ENCODE data around the gene TRIP6. TPM values are rescaled to one million over a fixed set of nuclear protein-coding genes. Genes with fewer than 3 reads are reported as not detected.
A peak's percentile ranks its signal among the peaks of the same experiment; 100 is the strongest.

The TRIP6 gene
- total RNA-seq, 3 donors from 2014 or later (not counting 1 experiment from before 2014, with no cell fraction given) = 1.1 to 3.5 (median 1.5) TPM

DNA sequence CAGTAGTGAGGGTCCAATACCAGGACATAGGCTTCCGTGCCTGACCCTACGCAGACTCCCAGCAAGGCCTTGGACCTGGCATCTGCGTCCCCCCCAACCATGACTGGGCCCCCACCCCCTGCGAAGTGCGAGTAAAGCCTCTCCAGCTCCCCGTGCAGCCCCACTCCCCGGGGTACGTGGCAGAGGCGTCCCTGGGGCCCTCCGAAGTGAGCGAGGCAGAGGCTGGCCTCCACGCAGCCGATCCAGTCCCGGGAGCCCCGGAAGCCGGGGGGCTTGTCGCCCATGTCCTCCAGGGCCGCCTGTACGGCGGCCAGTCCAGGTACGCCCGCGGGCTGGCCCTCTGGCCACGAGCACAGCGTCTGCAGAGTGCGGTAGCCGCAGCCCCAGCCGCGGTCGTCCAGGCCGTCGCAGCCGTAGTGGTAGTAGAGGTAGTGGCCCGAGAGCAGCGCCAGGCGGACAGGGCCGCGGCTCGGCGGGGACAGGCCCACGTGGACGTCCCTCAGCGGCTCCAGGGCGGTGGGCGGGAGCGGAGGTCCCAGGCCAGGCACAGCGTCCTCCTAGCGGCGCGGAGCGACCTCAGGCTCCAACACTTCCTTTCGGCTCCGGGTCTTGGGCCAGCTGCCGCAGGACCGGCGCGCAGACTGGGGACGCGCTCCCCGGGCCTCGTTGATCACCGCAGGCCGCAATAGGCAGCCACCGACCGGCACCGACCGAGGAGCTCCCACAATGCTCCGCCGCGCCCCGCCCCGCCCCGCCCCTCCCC, 22.0 kb downstream of the TRIP6 start, which contains the start of gene UFSP1:
TSS of gene UFSP1 (minus strand) at position 728 of the 763 bp plus-strand sequence. CDS start at position 284, 444 bp downstream.
- ATAC-seq = peak in 2 of 3 donors; percentile 52
- peaks cover 12 to 45% of the 10 kb centered on the region in 2 donors for H3K4me1 Mint-ChIP-seq
- 5% methylated on average over 67 of the region's 73 CpGs for WGBS (ENCODE audit: insufficient coverage)

DNA sequence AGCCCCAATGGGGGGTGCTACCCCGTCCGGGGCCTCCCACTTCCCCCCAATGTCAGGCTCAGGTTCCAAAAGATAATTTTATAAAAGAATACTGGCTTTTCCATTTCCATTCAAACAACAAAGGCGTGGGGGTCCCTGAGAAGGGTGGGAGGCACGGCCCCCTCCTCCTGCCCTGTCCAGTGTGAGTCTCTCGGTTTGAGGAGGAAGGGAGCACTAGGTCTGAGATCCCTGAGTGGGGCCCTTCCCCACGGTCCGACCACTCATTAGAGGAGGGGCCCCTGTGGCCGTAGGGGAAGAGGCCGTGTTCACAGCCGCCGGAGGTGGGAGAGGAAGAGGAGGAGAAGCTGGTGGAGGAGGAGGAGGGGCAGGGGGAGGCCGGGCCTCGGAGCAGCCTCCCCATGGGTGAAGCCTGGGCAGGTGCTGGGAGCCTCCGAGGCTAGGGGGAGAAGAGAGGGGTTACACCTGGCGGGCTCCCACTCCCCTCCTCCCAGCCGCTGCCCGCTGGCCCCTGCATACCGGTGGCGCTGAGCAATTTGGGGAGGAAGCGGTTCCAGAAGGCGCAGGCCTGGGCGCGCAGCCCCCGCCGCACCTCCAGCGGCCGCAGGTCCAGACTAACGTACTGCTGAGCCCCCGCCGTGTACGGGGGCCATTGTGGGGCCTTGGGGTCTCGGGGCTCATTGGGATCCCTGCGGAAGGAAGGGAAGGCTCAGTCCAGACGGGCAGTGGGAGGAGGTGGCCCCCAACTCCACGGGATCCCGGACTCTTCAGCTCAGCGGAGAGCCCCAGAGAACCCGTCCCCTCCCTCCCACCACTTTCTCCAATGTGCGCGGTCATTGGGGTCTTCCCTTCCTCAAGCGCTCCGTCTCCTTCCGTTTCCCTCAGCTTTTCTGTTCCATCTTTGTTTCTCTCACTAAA, 23.7 kb downstream of the TRIP6 start:
- H3K27me3 ChIP-seq (ENCODE audit: control insufficient read depth, insufficient read depth, low read length) = peaks cover 12% of the 10 kb centered on the region
- Mint-ChIP-seq H3K27ac (peak overlapping the region in 1 of 2 donors; percentile 82), H3K4me3 (peak overlapping the region; percentile 89), H3K36me3 (no peaks in the 10 kb centered on the region), H3K27me3 (ENCODE audit: low read depth in 2 of 2) (peaks cover 18 to 31% of the 10 kb centered on the region in 2 donors), H3K9me3 (no peaks in the 10 kb centered on the region), H3K4me1 (peaks cover 13 to 44% of the 10 kb centered on the region in 2 donors)
- H3K4me1 ChIP-seq (ENCODE audit: control insufficient read depth, insufficient read depth, low read length) = peaks cover 55% of the 10 kb centered on the region
- H3K36me3 ChIP-seq (ENCODE audit: control insufficient read depth, insufficient read depth, low read length) = peaks cover 22% of the 10 kb centered on the region
- no peaks in the 10 kb centered on the region for H3K9me3 ChIP-seq (ENCODE audit: control insufficient read depth, insufficient read depth, low read length)
- no peak for DNase-seq
- WGBS (ENCODE audit: insufficient coverage) = 8% methylated on average over 43 of the region's 43 CpGs
- TF ChIP-seq, protein P1, sequence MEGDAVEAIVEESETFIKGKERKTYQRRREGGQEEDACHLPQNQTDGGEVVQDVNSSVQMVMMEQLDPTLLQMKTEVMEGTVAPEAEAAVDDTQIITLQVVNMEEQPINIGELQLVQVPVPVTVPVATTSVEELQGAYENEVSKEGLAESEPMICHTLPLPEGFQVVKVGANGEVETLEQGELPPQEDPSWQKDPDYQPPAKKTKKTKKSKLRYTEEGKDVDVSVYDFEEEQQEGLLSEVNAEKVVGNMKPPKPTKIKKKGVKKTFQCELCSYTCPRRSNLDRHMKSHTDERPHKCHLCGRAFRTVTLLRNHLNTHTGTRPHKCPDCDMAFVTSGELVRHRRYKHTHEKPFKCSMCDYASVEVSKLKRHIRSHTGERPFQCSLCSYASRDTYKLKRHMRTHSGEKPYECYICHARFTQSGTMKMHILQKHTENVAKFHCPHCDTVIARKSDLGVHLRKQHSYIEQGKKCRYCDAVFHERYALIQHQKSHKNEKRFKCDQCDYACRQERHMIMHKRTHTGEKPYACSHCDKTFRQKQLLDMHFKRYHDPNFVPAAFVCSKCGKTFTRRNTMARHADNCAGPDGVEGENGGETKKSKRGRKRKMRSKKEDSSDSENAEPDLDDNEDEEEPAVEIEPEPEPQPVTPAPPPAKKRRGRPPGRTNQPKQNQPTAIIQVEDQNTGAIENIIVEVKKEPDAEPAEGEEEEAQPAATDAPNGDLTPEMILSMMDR (IDR thresholded peaks at IDR 0.05) = no peak
- peak overlapping the region; percentile 13 for H3K4me3 ChIP-seq (ENCODE audit: low read length)
- intact Hi-C loops (cut with micrococcal nuclease) = no loop called here
- H3K27ac ChIP-seq (ENCODE audit: low read length) = peak overlapping the region; percentile 16
- ATAC-seq = no peak

More for the DNA sequence above, 22.0 kb downstream of the TRIP6 start, which contains the start of gene UFSP1:
- intact Hi-C loops (cut with micrococcal nuclease) = loop anchor here (2.0 kb wide), 1 partner anchor 14 kb away; the partner anchor contains the start of gene SRRT
- no peaks in the 10 kb centered on the region for H3K9me3 Mint-ChIP-seq
- H3K4me3 Mint-ChIP-seq = peak within 1 kb of the TSS; percentile 89
- Histone ChIP-seq H3K4me3 (ENCODE audit: low read length) (peak within 1 kb of the TSS; percentile 62), H3K27ac (ENCODE audit: low read length) (peak within 1 kb of the TSS; percentile 46), H3K36me3 (ENCODE audit: control insufficient read depth, insufficient read depth, low read length) (peaks cover 40% of the 10 kb centered on the region), H3K9me3 (ENCODE audit: control insufficient read depth, insufficient read depth, low read length) (no peaks in the 10 kb centered on the region), H3K27me3 (ENCODE audit: control insufficient read depth, insufficient read depth, low read length) (peaks cover 6% of the 10 kb centered on the region), H3K4me1 (ENCODE audit: control insufficient read depth, insufficient read depth, low read length) (peaks cover 49% of the 10 kb centered on the region)
- H3K27ac Mint-ChIP-seq = peak within 1 kb of the TSS; percentile 48 to 82
- TF ChIP-seq, protein P1 (IDR thresholded peaks at IDR 0.05) = no peak
- H3K27me3 Mint-ChIP-seq (ENCODE audit: low read depth in 2 of 2) = peaks cover 17 to 28% of the 10 kb centered on the region in 2 donors
- H3K36me3 Mint-ChIP-seq = no peaks in the 10 kb centered on the region
- peak in 1 of 2 donors; percentile 33 for DNase-seq

DNA sequence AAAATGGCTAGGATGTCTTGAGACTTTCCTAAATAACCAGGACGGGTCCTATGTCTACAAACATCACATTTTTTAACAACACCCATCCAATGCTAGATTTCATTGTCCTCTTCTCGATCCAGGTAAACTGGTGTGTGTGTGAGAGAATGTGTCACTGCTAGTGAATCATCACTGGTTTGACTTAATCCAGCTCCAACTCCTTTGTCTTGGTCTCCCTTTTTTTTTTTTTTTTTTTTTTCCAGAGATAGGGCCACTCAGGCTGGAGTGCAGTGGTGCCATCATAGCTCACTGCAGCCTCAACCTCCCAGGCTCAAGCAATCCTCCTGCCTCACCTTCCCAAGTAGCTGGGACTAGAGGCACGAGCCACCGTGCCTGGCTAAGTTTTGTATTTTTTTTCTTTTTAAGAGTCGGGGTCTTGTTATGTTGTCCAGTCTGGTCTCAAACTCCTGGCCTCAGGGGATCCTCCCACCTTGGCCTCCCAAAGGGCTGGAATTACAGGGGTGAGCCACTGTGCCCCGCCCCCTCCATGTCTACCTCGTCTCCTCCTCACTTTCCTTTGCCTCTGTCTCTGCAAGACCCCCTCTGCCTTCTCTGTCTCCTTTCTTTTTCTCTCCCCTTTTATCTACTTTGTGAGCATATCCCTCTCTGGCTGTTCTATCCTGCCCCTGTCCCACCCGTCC, 24.5 kb downstream of the TRIP6 start:
- no peaks in the 10 kb centered on the region for H3K36me3 Mint-ChIP-seq
- H3K27me3 ChIP-seq (ENCODE audit: control insufficient read depth, insufficient read depth, low read length) = peaks cover 19% of the 10 kb centered on the region
- peaks cover 18 to 47% of the 10 kb centered on the region in 2 donors for H3K4me1 Mint-ChIP-seq
- no peak overlapping the region for H3K27ac ChIP-seq (ENCODE audit: low read length)
- peaks cover 14% of the 10 kb centered on the region for H3K36me3 ChIP-seq (ENCODE audit: control insufficient read depth, insufficient read depth, low read length)
- no peak overlapping the region for H3K27ac Mint-ChIP-seq
- ATAC-seq (no peak), DNase-seq (no peak)
- H3K4me3 Mint-ChIP-seq = peak overlapping the region; percentile 87
- no peak overlapping the region for H3K4me3 ChIP-seq (ENCODE audit: low read length)
- WGBS (ENCODE audit: insufficient coverage) = 82% methylated on average over 6 of the region's 8 CpGs
- H3K27me3 Mint-ChIP-seq (ENCODE audit: low read depth in 2 of 2) = peaks cover 23 to 36% of the 10 kb centered on the region in 2 donors
- intact Hi-C loops (cut with micrococcal nuclease) = no loop called here
- H3K9me3 Mint-ChIP-seq = no peaks in the 10 kb centered on the region
- TF ChIP-seq, protein P1 (IDR thresholded peaks at IDR 0.05) = no peak
- peaks cover 59% of the 10 kb centered on the region for H3K4me1 ChIP-seq (ENCODE audit: control insufficient read depth, insufficient read depth, low read length)
- H3K9me3 ChIP-seq (ENCODE audit: control insufficient read depth, insufficient read depth, low read length) = no peaks in the 10 kb centered on the region
